ENCODE measurements around the gene HES6.

The HES6 gene

DNA sequence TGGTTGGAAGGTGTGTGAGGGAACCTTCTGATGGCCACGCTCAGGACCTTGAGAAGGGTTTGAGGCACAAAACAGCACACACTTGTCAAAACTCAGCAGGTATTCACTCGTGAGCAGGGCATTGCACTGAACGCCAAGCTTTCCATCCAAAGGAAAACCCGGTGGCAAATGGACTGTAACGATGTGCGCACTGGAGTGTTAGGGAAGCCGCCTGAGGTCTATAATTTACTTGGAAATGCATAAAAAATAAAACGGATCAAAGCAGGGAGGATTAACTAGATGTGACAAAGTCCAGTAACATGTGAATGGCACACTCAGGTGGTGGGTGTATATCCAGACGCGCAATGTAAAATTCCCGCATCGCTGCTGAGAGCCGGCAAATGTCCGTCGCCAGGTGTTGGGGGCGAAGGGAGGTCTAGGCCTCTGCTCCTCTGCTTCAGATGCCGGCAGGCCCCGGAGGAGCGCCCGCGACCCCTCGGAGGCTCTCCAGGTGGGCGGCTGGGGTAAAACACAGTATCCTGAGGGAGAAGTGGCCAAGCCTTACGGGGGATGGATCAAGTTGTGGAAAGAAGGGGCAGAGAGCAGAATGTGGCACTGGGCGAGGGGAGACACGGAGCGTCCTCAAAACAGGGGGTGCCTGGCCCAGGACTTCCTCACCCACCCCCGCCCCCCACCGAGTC, 15.3 kb downstream of the HES6 start:
- intact Hi-C loops (cut with DNase I), result no loop called here
- peak in 1 of 42 donors; percentile 2 for DNase-seq

DNA sequence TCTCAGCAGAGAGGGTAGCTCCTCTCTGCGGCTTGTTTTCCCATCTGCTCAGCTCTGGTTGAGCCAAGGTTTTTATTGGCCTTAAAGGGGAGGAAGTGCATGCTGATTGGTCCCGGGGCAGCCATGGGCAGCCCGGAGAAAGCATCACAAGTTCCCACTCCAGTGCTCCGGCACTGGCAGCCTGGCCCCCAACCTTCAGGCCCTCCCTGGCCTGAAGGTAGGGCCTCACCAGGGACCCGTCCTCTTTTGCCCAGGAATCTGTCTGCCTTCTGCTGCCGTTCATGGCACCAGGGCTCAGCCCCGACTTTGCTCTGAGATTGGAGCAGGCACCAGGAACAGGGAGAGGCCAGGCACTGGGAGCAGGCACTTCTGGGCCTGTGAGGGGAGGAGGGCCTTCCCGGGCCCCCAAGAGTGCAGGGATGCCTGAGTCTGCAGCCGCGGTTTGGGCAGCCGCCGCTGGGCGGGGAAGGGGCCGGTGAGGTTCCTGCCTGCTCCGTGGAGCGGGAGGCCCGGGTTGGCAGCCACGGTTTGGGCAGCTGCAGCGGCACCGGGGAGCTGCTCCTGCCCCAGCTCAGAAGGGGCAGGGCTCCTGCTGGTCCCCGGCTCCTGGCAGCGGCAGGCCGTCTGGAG, 18.8 kb downstream of the HES6 start:
- DNase-seq, result peak in 41 of 42 donors; percentile 31 to 91 (median 76)
- intact Hi-C loops (cut with DNase I), result no loop called here

DNA sequence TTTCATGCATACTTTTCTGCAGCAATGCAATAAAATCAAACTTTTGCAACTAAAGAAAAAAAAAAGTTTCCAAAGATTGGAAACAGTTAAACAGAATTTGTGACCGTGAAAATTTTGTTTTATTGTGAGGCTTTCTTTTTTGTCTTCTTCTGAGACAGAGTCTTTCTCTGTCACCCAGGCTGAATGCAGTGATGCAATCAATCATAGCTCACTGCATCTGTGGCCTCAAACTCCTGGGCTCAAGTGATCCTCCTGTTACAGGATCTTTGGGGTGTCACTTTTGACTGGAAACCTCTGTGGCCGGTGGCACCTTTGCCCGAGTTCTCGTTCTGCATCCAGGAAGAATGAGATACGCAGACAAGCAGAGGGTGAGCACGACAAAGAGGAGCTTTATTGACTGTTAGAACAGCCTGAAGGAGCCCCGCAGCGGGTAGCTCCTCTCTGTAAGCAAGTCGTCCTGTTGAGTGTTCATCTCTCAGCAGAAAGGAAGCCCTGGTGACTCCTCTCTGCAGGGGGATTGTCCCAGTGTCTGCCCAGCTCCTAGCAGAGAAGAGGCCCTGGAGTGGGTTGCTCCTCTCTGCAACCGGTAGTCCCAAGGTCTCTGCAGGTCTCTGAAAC, 19.5 kb downstream of the HES6 start:
- intact Hi-C loops (cut with DNase I), result no loop called here
- DNase-seq, result peak in 1 of 42 donors; percentile 54

DNA sequence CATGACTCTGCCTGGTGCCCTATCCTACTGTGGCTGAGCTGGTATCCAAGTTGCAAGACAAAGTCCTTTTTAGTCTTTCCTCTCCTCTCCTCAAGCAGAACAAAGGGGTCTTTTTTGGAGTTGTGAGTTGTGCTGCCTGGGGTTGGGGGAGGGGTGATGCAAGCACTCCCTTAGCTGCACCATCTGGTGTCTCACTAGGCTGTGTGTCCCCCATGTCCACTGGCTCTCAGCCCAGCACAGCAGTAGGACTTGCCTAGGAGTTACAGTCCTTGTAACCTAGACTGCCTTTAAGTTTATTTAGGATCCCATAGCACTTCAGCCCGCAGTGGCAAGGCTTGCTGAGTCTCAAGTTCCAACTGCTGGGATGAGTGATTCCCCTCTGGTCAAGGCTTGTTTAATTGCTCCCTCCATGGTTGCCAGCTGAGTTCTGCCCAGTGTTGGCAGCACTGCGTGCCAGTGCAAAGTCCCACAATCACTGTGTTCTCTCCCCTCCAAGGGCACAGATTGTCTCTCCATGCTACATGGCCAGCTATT, 23.1 kb downstream of the HES6 start:
- DNase-seq, result peak; percentile 75 to 95 (median 90)
- intact Hi-C loops (cut with DNase I), result no loop called here

DNA sequence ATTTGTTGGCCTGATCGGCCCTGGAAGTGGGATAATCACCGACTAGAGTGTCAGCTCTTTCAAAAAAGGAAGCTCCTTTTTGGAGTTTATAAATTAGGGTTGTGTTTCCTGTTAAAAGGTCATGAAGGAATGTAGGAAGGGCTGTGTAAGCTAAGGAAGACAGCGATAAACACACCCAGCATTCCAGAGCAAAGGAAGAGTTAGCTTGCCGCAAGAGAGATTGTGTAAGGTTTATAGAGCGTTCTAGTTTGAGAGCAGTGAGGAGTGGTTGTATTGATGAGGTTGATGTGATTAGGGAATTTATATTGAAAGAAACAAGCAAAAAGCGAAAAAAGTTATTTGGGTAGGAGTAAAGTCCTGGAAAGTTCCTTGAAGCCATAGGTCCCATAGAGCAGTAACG, 32.8 kb downstream of the HES6 start:
- intact Hi-C loops (cut with DNase I), result no loop called here
- no peak for DNase-seq

DNA sequence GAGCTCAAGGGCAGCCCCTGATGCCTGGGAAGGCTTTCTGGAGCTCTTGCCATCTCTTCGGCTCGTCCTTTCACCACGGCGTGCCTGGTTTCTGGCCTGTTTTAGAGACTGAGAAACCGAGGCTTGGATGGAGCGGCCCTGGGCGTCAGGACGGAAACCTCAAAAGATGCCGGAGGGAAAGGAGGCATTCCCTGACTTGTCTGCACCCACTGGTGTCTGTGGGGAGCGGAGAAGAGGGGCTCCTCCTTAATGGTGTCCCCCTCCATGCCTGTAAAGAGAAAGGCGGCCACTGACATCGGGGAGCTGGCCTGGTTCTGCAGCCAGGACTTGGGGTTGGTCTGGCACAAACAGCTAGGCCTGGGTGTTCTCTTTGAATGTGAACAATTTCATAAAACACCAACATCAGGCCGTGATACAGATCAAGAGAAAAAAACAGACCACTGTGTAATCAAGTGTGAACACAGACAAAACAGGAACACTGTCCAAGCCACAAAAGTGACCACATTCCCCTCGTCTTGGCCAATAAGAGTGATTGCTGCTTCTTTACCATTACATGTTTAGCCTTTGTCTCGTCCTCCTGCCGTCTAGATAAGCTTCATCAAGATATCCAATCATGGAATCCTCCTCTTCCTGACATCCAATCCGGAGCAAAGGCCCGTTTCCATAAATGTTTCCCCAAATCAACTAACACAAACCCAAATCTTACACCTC, 35.7 kb downstream of the HES6 start:
- intact Hi-C loops (cut with DNase I), result no loop called here
- DNase-seq, result peak in 2 of 42 donors; percentile 8 to 39

DNA sequence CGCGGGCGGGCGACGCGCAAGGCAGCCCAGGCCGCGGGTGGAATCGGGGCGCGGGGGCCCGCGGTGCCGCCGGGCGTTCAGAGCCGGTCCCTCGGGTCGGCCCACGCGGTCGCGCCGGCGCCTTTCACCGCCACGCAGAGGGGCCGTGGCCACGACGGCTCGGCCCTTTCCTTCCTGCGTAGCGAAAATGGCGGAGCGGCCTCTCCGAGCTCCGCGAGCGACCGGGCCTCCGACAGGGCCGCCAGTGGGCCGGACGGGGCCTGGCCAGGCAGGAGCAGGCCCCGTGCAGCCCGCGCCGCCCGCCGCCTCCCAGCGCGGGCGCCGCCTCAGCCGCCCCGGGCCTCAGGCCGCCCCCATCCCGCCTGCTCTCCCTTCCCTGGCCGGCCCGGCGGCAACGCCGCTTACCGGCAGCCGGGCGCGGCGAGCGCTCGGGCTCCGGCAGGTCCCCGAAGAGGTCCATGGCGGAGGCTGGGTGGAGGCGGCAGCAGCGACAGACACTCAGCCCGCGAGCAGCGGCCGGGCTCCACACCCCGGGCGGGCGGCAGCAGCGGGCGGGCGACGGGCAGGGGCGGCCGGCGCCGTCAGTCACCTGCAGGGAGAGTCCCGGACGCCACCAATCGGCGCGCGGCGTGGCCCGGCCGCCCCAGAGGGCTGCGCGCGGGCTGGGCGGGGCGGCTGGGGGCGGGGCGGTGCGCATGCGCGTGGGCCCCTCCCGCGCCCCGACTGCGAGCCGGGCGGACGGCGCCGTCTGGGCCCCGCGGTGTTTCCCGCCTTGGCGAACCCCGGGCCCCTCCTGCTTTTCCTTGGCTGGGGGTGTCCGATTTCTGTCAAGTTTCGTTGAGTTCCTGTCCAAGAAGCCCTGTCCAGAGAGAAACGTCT, 36.5 kb downstream of the HES6 start, which contains the start of gene ILKAP:
ILKAP (minus strand) TSS at position 602 of the 879 bp plus-strand sequence; CDS start at position 460, 142 bp downstream.
- intact Hi-C loops (cut with DNase I), result no loop called here

DNA sequence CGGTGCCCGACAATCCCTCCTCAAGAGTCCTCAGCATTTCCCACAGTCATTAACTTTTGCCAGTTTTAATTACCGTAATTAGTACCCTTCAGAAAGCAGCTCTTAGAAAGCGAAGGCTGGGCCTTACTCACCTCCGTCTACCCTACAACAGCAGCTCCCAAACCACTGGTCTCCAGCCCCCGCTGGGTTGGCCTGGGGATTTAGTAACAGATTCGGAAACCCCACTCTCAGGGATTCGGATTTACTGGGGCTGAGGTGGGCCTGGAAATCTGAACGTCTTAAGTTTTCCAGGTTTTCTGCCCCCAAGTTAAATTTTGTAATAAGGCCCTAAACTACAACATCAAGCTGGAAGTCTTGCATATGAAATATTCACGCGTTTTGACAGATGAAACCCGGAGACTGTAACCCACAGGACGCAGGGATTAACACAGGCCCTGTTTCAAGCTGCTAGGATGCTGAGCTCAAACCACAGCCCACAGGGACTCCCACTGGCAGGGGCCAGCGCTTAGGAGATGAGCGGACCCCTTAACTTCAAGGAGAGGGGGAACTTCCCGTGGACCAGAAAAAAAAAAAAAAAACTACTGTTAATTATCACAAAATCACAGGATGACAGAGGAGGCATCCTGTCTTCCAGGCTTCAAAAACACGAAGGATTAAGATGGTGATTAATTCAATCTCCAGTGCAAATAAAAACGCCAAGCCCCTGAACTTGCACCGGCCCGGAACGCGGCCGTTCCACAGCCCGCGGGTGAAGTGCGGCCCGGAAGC, 37.3 kb downstream of the HES6 start:
- intact Hi-C loops (cut with DNase I), result no loop called here
- no peak for DNase-seq

More for the DNA sequence above, 36.5 kb downstream of the HES6 start, which contains the start of gene ILKAP:
- peak; percentile 62 to 95 (median 90) for DNase-seq

DNA sequence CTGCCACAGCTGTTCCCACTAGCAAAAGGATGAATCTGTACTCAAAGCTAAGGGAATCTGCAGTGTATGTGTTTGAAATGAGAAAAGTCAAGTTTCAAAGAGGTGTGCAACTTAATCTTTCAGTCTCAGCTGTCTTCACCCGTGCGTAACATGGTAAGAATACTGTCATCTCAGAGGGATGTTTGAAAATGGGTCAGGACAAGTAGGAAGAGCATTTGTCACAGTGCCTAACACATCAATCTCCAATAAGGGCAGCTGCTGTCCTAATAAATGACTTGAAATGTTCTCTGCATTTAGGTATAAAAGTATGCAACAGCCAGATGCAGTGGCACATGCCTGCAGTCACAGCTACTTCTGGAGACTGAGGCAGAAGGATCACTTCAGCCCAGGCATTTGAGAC, 49.4 kb downstream of the HES6 start:
- intact Hi-C loops (cut with DNase I), result no loop called here
- peak in 1 of 42 donors; percentile 16 for DNase-seq
